Stimulated activated naive CD8-positive, alpha-beta T cell treated with anti-CD3 and anti-CD28 coated beads, Interleukin-15, amount 100 ng/mL, for 72 hours (primary cell): Measurements from ENCODE around the gene FAT4.

ENCODE experiments used
- ATAC-seq: fragments of 150-1000 bp; cut with Tn5 transposase; 2 replicates; pipeline ENCODE4 v1.10.0; 2021; ENCODE audit warnings: mild to moderate bottlenecking, moderate library complexity
- DNase-seq, 2 donors: peaks; one replicate each; pipeline ENCODE4 v3.0.0; 2021 to 2022
- H3K27ac Mint-ChIP-seq, 2 donors: one replicate each; pipeline ENCODE4 v1.8.0; 2022; ENCODE audit warnings: mild to moderate bottlenecking in 2 of 2, mixed read lengths in 2 of 2, moderate library complexity in 2 of 2
- H3K27me3 Mint-ChIP-seq: one replicate; pipeline ENCODE4 v1.8.0; 2022; ENCODE audit warnings: mixed read lengths
- H3K4me1 Mint-ChIP-seq: one replicate; pipeline ENCODE4 v1.8.0; 2022; ENCODE audit warnings: mild to moderate bottlenecking, mixed read lengths
- H3K4me3 Mint-ChIP-seq, 2 donors: one replicate each; pipeline ENCODE4 v1.8.0; 2022; ENCODE audit warnings: mild to moderate bottlenecking in 2 of 2, mixed read lengths in 2 of 2, moderate library complexity in 1 of 2
- H3K9me3 Mint-ChIP-seq, 2 donors: one replicate each; pipeline ENCODE4 v1.8.0; 2022; ENCODE audit warnings: mixed read lengths in 2 of 2

Gene FAT4

DNA sequence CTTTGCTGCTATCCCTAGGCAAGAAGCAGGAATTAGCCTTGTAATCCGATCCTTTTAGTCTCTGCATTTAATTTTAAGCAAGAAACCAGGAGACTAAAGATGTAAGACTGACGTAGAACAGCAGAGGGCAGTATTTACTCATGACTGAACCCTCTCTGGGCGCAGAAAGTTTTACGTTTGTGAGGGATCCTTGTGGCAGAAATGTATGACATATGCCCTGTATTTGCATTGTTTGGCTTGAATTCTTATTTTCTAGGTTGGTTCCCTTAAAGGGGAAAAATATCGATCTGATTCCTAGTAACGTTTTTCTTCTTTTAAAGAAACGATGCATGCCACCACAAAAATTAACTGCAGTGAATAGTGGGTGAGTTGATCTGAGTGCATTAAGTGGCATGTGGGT is 1.3 kb upstream of the FAT4 start:
- no peaks in the 10 kb centered on the region for H3K9me3 Mint-ChIP-seq
- peaks cover 67% of the 10 kb centered on the region for H3K27me3 Mint-ChIP-seq
- no peak overlapping the region for H3K27ac Mint-ChIP-seq
- H3K4me3 Mint-ChIP-seq: peak overlapping the region; percentile 32 to 39
- peak in 1 of 2 donors; percentile 21 for DNase-seq
- H3K4me1 Mint-ChIP-seq: peaks cover 37% of the 10 kb centered on the region
- peak; percentile 33 for ATAC-seq

GRCh38 chr4:125313989-125314667 is 627 bp upstream of the FAT4 start:
- Mint-ChIP-seq H3K27me3 (peaks cover 74% of the 10 kb centered on the region), H3K9me3 (no peaks in the 10 kb centered on the region), H3K4me1 (peaks cover 37% of the 10 kb centered on the region), H3K27ac (no peak overlapping the region), H3K4me3 (peak overlapping the region; percentile 85 to 89)
- no peak for DNase-seq
- no peak for ATAC-seq

- no peak overlapping the region for H3K27ac Mint-ChIP-seq
- ATAC-seq: peak; percentile 11
These were observed 1.0 kb downstream of the FAT4 start for GRCh38 chr4:125315576-125316400.

GRCh38 chr4:125316401-125316790 is 1.6 kb downstream of the FAT4 start:
- Mint-ChIP-seq H3K9me3 (no peaks in the 10 kb centered on the region), H3K4me3 (peak overlapping the region; percentile 70 to 89), H3K4me1 (peaks cover 37% of the 10 kb centered on the region), H3K27me3 (peaks cover 71% of the 10 kb centered on the region), H3K27ac (no peak overlapping the region)
- no peak for DNase-seq
- ATAC-seq: peak; percentile 24

More at GRCh38 chr4:125315576-125316400, 1.0 kb downstream of the FAT4 start:
- DNase-seq: peak in 1 of 2 donors; percentile 14
- Mint-ChIP-seq H3K27me3 (peaks cover 77% of the 10 kb centered on the region), H3K4me1 (peaks cover 37% of the 10 kb centered on the region), H3K9me3 (no peaks in the 10 kb centered on the region), H3K4me3 (peak overlapping the region; percentile 85 to 89)

GRCh38 chr4:125316791-125317524 is 2.2 kb downstream of the FAT4 start:
- DNase-seq: no peak
- H3K4me3 Mint-ChIP-seq: peak overlapping the region; percentile 70 to 89
- no peak overlapping the region for H3K27ac Mint-ChIP-seq
- peaks cover 37% of the 10 kb centered on the region for H3K4me1 Mint-ChIP-seq
- no peak for ATAC-seq
- H3K27me3 Mint-ChIP-seq: peaks cover 65% of the 10 kb centered on the region
- no peaks in the 10 kb centered on the region for H3K9me3 Mint-ChIP-seq

DNA sequence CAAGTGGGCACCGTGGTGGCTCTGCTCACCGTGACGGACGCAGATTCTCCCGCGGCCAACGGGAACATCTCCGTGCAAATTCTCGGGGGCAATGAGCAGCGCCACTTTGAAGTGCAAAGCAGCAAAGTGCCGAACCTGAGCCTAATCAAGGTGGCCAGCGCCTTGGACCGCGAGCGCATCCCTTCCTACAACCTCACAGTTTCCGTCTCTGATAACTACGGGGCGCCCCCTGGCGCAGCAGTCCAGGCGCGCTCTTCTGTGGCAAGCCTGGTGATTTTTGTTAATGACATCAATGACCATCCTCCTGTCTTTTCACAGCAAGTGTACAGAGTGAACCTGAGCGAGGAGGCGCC is 2.7 kb downstream of the FAT4 start:
- Mint-ChIP-seq H3K4me1 (peaks cover 37% of the 10 kb centered on the region), H3K27ac (no peak overlapping the region), H3K4me3 (peak overlapping the region; percentile 15 to 89), H3K9me3 (no peaks in the 10 kb centered on the region), H3K27me3 (peaks cover 65% of the 10 kb centered on the region)
- no peak for ATAC-seq
- peak in 1 of 2 donors; percentile 1 for DNase-seq

DNA sequence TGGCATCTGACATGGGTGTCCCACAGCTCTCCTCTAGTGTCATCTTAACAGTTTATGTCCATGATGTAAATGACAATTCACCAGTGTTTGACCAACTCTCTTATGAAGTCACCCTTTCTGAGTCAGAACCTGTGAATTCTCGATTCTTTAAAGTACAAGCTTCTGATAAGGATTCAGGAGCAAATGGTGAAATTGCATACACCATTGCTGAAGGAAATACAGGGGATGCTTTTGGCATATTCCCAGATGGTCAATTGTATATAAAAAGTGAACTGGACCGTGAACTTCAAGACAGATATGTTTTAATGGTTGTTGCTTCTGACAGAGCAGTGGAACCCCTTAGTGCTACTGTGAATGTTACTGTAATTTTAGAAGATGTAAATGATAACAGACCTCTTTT is 4.6 kb downstream of the FAT4 start:
- no peak overlapping the region for H3K4me3 Mint-ChIP-seq
- peaks cover 34% of the 10 kb centered on the region for H3K4me1 Mint-ChIP-seq
- no peak for DNase-seq
- peaks cover 57% of the 10 kb centered on the region for H3K27me3 Mint-ChIP-seq
- ATAC-seq: no peak
- no peak overlapping the region for H3K27ac Mint-ChIP-seq
- H3K9me3 Mint-ChIP-seq: no peaks in the 10 kb centered on the region

DNA sequence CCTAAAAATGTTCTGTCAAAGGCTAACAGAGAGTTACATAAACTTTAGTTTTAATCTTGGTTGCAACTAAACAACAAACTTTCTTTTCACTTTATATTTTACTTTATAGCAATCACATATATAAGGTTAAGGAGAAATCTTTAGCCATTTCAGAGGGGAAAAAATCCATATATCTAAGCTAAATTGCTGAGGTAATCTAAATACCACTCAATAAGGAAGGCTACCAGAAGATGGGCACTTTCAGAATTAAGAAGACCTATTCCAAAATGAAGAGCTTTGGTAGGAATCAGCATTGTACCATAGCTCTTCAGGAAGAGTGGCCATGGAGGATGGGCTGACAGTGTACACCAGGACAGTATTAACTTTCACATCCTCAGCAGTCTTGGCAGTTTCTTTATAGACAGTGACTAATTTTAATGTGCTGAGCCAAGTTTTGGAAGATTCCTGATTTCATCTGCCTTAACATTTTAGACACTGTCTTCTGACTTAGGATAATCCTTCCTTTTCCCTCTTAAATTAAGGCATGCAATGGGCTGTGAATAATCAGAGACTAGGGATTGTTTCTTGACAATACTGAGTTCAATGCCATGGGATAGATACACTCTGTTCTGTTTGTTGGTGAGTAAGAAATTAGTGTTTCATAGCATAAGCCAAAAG is 7.1 kb downstream of the FAT4 start:
- ATAC-seq (no peak), DNase-seq (no peak)
- H3K9me3 Mint-ChIP-seq: no peaks in the 10 kb centered on the region
- H3K4me1 Mint-ChIP-seq: peaks cover 9% of the 10 kb centered on the region
- peaks cover 35% of the 10 kb centered on the region for H3K27me3 Mint-ChIP-seq
- H3K27ac Mint-ChIP-seq: no peak overlapping the region
- no peak overlapping the region for H3K4me3 Mint-ChIP-seq

- Mint-ChIP-seq H3K27ac (no peak overlapping the region), H3K27me3 (peaks cover 30% of the 10 kb centered on the region)
- no peak for DNase-seq
These were observed 7.6 kb downstream of the FAT4 start for GRCh38 chr4:125322366-125322730.

GRCh38 chr4:125323654-125324053 is 8.9 kb downstream of the FAT4 start:
- Mint-ChIP-seq H3K4me3 (no peak overlapping the region), H3K9me3 (no peaks in the 10 kb centered on the region), H3K27ac (no peak overlapping the region), H3K4me1 (no peaks in the 10 kb centered on the region), H3K27me3 (peaks cover 17% of the 10 kb centered on the region)
- DNase-seq (no peak), ATAC-seq (no peak)

More at GRCh38 chr4:125322366-125322730, 7.6 kb downstream of the FAT4 start:
- no peak for ATAC-seq
- Mint-ChIP-seq H3K4me3 (no peak overlapping the region), H3K9me3 (no peaks in the 10 kb centered on the region), H3K4me1 (peaks cover 3% of the 10 kb centered on the region)

- H3K27me3 Mint-ChIP-seq: peaks cover 7% of the 10 kb centered on the region
These were observed 11.0 kb downstream of the FAT4 start for GRCh38 chr4:125325733-125326132.

GRCh38 chr4:125331116-125331515 is 16.4 kb downstream of the FAT4 start:
- H3K4me3 Mint-ChIP-seq: no peak overlapping the region
- no peak overlapping the region for H3K27ac Mint-ChIP-seq
- DNase-seq: no peak
- ATAC-seq: no peak
- H3K4me1 Mint-ChIP-seq: no peaks in the 10 kb centered on the region
- no peaks in the 10 kb centered on the region for H3K27me3 Mint-ChIP-seq
- H3K9me3 Mint-ChIP-seq: no peaks in the 10 kb centered on the region

More at GRCh38 chr4:125325733-125326132, 11.0 kb downstream of the FAT4 start:
- ATAC-seq (no peak), DNase-seq (no peak)
- no peak overlapping the region for H3K4me3 Mint-ChIP-seq
- H3K9me3 Mint-ChIP-seq: no peaks in the 10 kb centered on the region
- no peak overlapping the region for H3K27ac Mint-ChIP-seq
- no peaks in the 10 kb centered on the region for H3K4me1 Mint-ChIP-seq

GRCh38 chr4:125334926-125335325 is 20.2 kb downstream of the FAT4 start:
- H3K4me3 Mint-ChIP-seq: no peak overlapping the region
- H3K27me3 Mint-ChIP-seq: no peaks in the 10 kb centered on the region
- ATAC-seq: no peak
- no peak for DNase-seq
- no peaks in the 10 kb centered on the region for H3K4me1 Mint-ChIP-seq
- no peak overlapping the region for H3K27ac Mint-ChIP-seq
- H3K9me3 Mint-ChIP-seq: no peaks in the 10 kb centered on the region

DNA sequence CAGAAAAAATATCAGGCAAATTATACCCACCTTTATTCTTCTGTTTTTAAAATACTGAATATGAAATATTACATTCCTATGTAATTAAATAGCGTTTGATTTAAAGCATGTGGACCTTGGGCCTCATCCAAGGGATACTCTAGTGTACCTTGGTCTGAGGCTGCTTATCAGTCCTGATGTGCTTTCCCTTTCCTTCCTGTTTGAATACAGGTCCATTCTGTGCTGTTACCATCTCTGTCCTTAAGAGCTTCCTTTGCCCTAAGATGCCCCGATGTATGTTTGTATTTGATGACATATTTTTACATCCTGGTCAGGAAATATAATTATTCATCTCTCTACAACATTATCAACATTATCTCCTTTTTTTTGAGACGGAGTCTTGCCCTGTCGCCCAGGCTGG is 24.1 kb downstream of the FAT4 start:
- Mint-ChIP-seq H3K27ac (no peak overlapping the region), H3K9me3 (peaks cover 0 to 3% of the 10 kb centered on the region in 2 donors), H3K4me1 (no peaks in the 10 kb centered on the region), H3K4me3 (no peak overlapping the region), H3K27me3 (no peaks in the 10 kb centered on the region)
- DNase-seq (no peak), ATAC-seq (no peak)

DNA sequence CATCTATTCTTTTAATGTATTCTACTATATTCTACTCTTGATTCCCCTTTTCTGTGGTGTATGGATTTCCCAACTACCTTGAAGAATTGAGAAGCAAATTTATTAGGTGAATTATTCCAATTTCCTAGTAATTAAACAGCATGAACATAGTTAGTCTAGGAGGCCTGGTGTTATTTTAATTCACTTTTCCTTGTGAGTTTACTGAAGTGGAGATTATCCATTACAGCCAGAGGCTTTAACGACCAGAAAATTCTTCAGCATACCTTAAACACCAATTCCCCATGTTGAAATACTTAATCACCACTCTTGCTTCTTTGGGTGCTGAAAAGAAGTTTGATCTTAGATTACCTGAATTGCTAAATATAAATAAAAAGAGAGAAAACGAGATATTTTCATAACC is 29.4 kb downstream of the FAT4 start:
- no peak overlapping the region for H3K4me3 Mint-ChIP-seq
- no peak for DNase-seq
- H3K4me1 Mint-ChIP-seq: no peaks in the 10 kb centered on the region
- H3K9me3 Mint-ChIP-seq: peaks cover 0 to 4% of the 10 kb centered on the region in 2 donors
- no peak for ATAC-seq
- H3K27me3 Mint-ChIP-seq: no peaks in the 10 kb centered on the region
- no peak overlapping the region for H3K27ac Mint-ChIP-seq
